Glutamatergic neuron (in vitro differentiated cells): ENCODE results near the gene MT1B. TPM values are rescaled to one million over a fixed set of nuclear protein-coding genes. Genes with fewer than 3 reads are reported as not detected.

Source experiments
- DNase-seq: peaks from one replicate; pipeline ENCODE4 v3.0.0; 2022
- H3K27ac Mint-ChIP-seq: one replicate; pipeline ENCODE4 v1.8.0; 2020; ENCODE audit warnings: mild to moderate bottlenecking, mixed read lengths, inconsistent platforms; ENCODE audit not compliant: unreplicated experiment
- H3K27me3 Mint-ChIP-seq: one replicate; pipeline ENCODE4 v1.8.0; 2020; ENCODE audit warnings: mild to moderate bottlenecking, moderate library complexity, mixed read lengths, inconsistent platforms; ENCODE audit not compliant: unreplicated experiment
- H3K36me3 Mint-ChIP-seq: one replicate; pipeline ENCODE4 v1.8.0; 2020; ENCODE audit warnings: mild to moderate bottlenecking, mixed read lengths, inconsistent platforms; ENCODE audit not compliant: unreplicated experiment
- H3K4me1 Mint-ChIP-seq: one replicate; pipeline ENCODE4 v1.8.0; 2020; ENCODE audit warnings: mild to moderate bottlenecking, low read depth, mixed read lengths, inconsistent platforms; ENCODE audit not compliant: unreplicated experiment
- H3K4me3 Mint-ChIP-seq: one replicate; pipeline ENCODE4 v1.8.0; 2020; ENCODE audit warnings: mild to moderate bottlenecking, mixed read lengths, inconsistent platforms; ENCODE audit not compliant: unreplicated experiment
- H3K9me3 Mint-ChIP-seq: one replicate; pipeline ENCODE4 v1.8.0; 2020; ENCODE audit warnings: mild to moderate bottlenecking, moderate library complexity, mixed read lengths, inconsistent platforms; ENCODE audit not compliant: unreplicated experiment
- total RNA-seq: library from RNA; stranded (reverse); fragmentation: NEBNext Ultra II Directional; extraction: Animal tissue kit (Norgen Biotek cat#: 25700); gene quantifications from one replicate; pipeline ENCODE4 v1.2.1, GENCODE V29; 2021; ENCODE audit not compliant: unreplicated experiment
- TF ChIP-seq, protein P1 (sequence below): fragments of 200-600 bp; sonication (generic); IDR thresholded peaks from one replicate; pipeline ENCODE4 v1.5.0; 2021; ENCODE audit not compliant: partially characterized antibody, unreplicated experiment

Gene MT1B
- total RNA-seq, 1 donor from 2014 or later = not detected

DNA sequence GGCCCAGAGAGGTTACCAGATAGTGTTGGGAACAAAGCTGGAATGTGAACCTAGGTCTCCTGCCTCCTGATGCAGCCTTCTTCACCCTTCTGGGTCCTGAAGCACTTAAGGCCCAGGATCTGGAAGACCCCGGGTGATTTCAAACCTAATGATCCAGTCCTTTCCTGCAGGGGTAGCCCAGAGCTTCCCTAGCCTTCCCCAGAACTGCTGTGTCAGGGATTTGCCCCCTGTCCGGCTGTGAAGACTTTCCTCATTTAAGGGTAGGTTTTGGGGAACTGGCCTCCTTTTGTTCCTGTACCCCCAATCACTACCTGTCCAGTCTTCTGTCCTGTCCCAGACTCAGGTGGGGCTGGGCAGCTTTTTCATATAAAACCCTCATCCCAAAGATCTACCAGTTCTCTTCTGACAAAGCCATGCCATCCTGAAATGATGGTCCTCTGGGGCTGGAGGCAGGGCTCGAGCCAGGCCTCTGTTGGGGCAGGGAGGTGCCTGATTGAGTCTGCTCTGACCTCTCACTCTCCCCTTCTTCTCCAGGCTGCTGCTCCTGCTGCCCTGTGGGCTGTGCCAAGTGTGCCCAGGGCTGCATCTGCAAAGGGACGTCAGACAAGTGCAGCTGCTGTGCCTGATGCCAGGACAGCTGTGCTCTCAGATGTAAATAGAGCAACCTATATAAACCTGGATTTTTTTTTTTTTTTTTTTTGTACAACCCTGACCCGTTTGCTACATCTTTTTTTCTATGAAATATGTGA is 31.9 kb downstream of the MT1B start:
- DNase-seq = no peak
- H3K4me3 Mint-ChIP-seq = peak overlapping the region; percentile 90
- no peaks in the 10 kb centered on the region for H3K27me3 Mint-ChIP-seq

DNA sequence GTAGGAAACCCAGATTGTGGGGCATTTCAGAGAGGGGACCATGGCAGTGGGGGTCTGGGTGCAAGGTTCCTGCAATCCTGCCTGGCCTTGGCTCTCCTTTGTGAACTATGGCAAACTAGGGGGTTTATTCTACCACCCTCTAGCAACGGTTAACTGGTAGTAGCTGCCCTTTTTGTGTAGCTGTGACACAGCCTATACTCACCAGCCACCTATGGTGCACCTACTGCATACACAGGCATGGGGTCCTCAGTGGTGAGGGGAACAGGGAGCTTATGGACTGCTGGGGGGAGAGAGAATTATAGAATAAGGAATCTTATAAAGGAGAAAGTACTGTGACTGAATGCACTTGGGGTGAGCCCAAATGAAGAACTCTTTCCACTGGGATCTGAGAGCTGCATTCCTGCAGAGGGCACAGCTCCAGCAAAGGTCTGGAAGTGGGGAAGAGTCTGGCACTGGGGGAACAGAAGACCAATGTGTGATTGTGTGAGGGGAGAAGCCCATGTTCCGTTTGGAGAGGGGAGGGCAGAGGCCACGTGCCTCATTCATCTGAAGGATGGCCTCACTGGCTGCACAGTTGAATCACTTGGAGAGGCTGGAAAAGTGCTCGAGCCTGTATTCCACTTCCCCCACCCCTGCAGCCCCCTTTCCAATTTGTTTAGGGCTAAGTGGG is 32.7 kb downstream of the MT1B start:
- no peaks in the 10 kb centered on the region for H3K27me3 Mint-ChIP-seq
- peaks cover 12% of the 10 kb centered on the region for H3K36me3 Mint-ChIP-seq
- peaks cover 1% of the 10 kb centered on the region for H3K9me3 Mint-ChIP-seq
- no peak overlapping the region for H3K27ac Mint-ChIP-seq
- no peak overlapping the region for H3K4me3 Mint-ChIP-seq
- peaks cover 7% of the 10 kb centered on the region for H3K4me1 Mint-ChIP-seq
- TF ChIP-seq, protein P1, sequence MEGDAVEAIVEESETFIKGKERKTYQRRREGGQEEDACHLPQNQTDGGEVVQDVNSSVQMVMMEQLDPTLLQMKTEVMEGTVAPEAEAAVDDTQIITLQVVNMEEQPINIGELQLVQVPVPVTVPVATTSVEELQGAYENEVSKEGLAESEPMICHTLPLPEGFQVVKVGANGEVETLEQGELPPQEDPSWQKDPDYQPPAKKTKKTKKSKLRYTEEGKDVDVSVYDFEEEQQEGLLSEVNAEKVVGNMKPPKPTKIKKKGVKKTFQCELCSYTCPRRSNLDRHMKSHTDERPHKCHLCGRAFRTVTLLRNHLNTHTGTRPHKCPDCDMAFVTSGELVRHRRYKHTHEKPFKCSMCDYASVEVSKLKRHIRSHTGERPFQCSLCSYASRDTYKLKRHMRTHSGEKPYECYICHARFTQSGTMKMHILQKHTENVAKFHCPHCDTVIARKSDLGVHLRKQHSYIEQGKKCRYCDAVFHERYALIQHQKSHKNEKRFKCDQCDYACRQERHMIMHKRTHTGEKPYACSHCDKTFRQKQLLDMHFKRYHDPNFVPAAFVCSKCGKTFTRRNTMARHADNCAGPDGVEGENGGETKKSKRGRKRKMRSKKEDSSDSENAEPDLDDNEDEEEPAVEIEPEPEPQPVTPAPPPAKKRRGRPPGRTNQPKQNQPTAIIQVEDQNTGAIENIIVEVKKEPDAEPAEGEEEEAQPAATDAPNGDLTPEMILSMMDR = no peak
- no peak for DNase-seq

More for the DNA sequence above, 31.9 kb downstream of the MT1B start:
- TF ChIP-seq, protein P1 = no peak
- H3K27ac Mint-ChIP-seq = no peak overlapping the region
- peaks cover 7% of the 10 kb centered on the region for H3K4me1 Mint-ChIP-seq
- peaks cover 1% of the 10 kb centered on the region for H3K9me3 Mint-ChIP-seq
- peaks cover 12% of the 10 kb centered on the region for H3K36me3 Mint-ChIP-seq

DNA sequence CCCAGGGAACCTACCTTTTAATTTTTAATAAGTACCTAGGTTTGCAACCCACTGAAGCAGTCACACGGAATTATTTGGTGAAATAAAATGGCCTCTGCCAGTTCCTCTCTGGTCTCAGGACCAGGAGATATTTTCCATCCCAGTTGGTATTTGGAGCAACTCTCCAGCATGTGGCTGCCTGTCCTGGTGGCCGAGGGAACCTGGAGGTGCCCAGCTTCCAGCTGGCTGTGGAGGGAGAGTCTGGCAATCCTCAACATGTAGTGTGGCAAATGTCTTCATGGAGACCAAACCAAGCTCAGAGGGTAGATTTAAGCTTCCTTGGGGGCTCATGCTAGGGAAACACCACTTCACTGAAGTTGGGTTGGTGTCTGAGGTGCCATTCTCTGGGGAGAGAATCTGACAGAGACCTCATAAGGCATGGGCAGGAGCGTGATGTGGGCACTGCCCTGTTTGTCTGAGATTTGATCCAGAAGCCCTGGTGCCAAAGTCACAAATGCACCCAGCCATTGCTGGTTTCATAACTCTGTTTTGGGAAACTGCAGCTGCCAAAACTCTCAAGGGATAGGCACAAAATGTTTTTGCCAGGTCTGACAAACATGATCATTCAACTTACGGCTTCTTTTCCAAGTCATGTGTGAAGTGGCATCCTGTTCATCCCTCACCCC is 33.4 kb downstream of the MT1B start:
- TF ChIP-seq, protein P1 = no peak
- peaks cover 6% of the 10 kb centered on the region for H3K9me3 Mint-ChIP-seq
- no peak overlapping the region for H3K27ac Mint-ChIP-seq
- no peaks in the 10 kb centered on the region for H3K27me3 Mint-ChIP-seq
- DNase-seq = no peak
- peaks cover 7% of the 10 kb centered on the region for H3K4me1 Mint-ChIP-seq
- peaks cover 12% of the 10 kb centered on the region for H3K36me3 Mint-ChIP-seq
- H3K4me3 Mint-ChIP-seq = no peak overlapping the region

DNA sequence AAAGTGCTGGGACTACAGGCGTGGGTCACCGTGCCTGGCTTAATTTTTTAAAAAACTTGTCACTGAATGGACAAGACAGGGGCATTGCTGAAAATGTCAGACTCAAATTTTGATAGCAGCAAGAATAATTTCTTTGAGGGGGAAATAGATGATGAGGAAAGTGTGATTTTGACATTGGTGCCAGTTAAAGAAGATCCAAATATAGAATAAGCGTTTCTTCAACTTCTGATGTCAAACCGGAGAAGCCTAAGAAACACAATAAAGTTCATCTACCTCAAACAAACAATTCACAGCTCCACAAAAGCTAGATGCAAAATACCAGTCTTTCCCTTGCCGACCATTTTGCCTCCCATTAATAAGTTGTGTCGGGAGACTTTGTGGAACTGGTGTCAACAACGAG is 35.1 kb downstream of the MT1B start:
- TF ChIP-seq, protein P1 = no peak
- DNase-seq = no peak
- Mint-ChIP-seq H3K4me3 (no peak overlapping the region), H3K27ac (no peak overlapping the region), H3K36me3 (peaks cover 12% of the 10 kb centered on the region), H3K27me3 (no peaks in the 10 kb centered on the region), H3K4me1 (peaks cover 3% of the 10 kb centered on the region), H3K9me3 (peaks cover 10% of the 10 kb centered on the region)

DNA sequence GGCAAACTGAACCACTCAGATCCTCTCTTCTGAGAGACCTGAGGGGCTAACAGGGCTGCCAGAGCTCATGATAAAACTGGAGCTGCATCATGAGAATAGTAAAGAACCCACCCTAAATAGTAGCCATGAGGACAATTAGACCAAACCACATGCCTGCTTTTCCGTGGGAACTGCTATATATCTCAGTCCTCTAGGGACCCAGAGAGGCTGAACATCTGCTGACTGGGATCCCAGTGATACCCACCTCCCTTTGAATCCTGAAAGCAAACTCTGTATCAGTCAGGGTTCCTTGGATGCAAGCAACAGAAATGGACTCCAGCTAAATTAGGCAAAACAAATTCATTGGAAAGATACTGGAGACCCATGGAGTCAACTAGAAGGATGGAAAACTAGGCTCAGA is 37.1 kb downstream of the MT1B start:
- TF ChIP-seq, protein P1 = no peak
- Mint-ChIP-seq H3K4me1 (peaks cover 3% of the 10 kb centered on the region), H3K27me3 (no peaks in the 10 kb centered on the region), H3K27ac (no peak overlapping the region), H3K4me3 (no peak overlapping the region), H3K36me3 (peaks cover 12% of the 10 kb centered on the region), H3K9me3 (peaks cover 8% of the 10 kb centered on the region)
- DNase-seq = no peak
